ENCODE results near the gene TOPBP1.
"Not testable (repeated sequence)": the region's sequence is repeated elsewhere in the genome, so short reads cannot be mapped to it uniquely, and the experiment has no call there.

The TOPBP1 gene

GRCh38 chr3:133661454-133662277 is at the start of gene TOPBP1:
TSS of gene TOPBP1 (minus strand) at chr3:133661941. CDS start at chr3:133661127, 814 bp downstream.
- DNase-seq: peak; percentile 76

GRCh38 chr3:133711013-133711412 is 49.3 kb upstream of the TOPBP1 start:
- DNase-seq: no peak

- no peak for DNase-seq
Observed at GRCh38 chr3:133709139-133709750, 47.5 kb upstream of the TOPBP1 start.

GRCh38 chr3:133706033-133706432 is 44.3 kb upstream of the TOPBP1 start:
- DNase-seq: no peak

- DNase-seq: no peak
Observed at GRCh38 chr3:133703915-133704314, 42.2 kb upstream of the TOPBP1 start.

- DNase-seq: no peak
Observed at GRCh38 chr3:133701435-133702358, 40.0 kb upstream of the TOPBP1 start.

GRCh38 chr3:133700351-133700750 is 38.6 kb upstream of the TOPBP1 start:
- DNase-seq: no peak

GRCh38 chr3:133699903-133700302 is 38.2 kb upstream of the TOPBP1 start:
- DNase-seq: no peak

- no peak for DNase-seq
Observed at GRCh38 chr3:133699467-133699866, 37.7 kb upstream of the TOPBP1 start.

- no peak for DNase-seq
Observed at GRCh38 chr3:133697960-133698359, 36.2 kb upstream of the TOPBP1 start.

GRCh38 chr3:133695560-133696171 is 33.9 kb upstream of the TOPBP1 start:
- DNase-seq: no peak

- no peak for DNase-seq
Observed at GRCh38 chr3:133694288-133695268, 32.8 kb upstream of the TOPBP1 start.

GRCh38 chr3:133693821-133694220 is 32.1 kb upstream of the TOPBP1 start:
- no peak for DNase-seq

- no peak for DNase-seq
Observed at GRCh38 chr3:133692759-133693158, 31.0 kb upstream of the TOPBP1 start.

GRCh38 chr3:133691273-133692107 is 29.7 kb upstream of the TOPBP1 start:
- DNase-seq: no peak

- DNase-seq: not testable (repeated sequence)
Observed at GRCh38 chr3:133677993-133678392, 16.3 kb upstream of the TOPBP1 start.

GRCh38 chr3:133676336-133677118 is 14.8 kb upstream of the TOPBP1 start:
- no peak for DNase-seq

- no peak for DNase-seq
Observed at GRCh38 chr3:133675631-133676335, 14.0 kb upstream of the TOPBP1 start.

- no peak for DNase-seq
Observed at GRCh38 chr3:133674290-133674919, 12.7 kb upstream of the TOPBP1 start.
